GM23338 (cell line): Measurements from ENCODE around the gene SNX11.

Source experiments
- CREB1 ChIP-seq: fragments of 250-450 bp; sonication (Bioruptor Pico); IDR thresholded peaks from 2 replicates; pipeline ENCODE4 v1.5.0; 2020; ENCODE audit warnings: low read depth, mild to moderate bottlenecking, moderate library complexity
- ETS1 ChIP-seq: IDR thresholded peaks from 2 replicates; pipeline ENCODE4 v1.6.1; 2016; ENCODE audit warnings: antibody characterized with exemption
- EZH2 ChIP-seq: fragments of 200-600 bp; sonication (generic); IDR thresholded peaks from one replicate; pipeline ENCODE4 v1.8.0; 2017; ENCODE audit warnings: antibody characterized with exemption, mild to moderate bottlenecking, low read depth; ENCODE audit not compliant: unreplicated experiment
- EZH2phosphoT487 ChIP-seq: fragments of 200-600 bp; sonication (generic); IDR thresholded peaks from one replicate; pipeline ENCODE4 v1.8.1; 2018; ENCODE audit warnings: antibody characterized with exemption; ENCODE audit not compliant: unreplicated experiment
- JUNB ChIP-seq: IDR thresholded peaks from one replicate; pipeline ENCODE4 v1.6.1; 2016; ENCODE audit warnings: antibody characterized with exemption; ENCODE audit not compliant: unreplicated experiment
- POLR2AphosphoS5 ChIP-seq: IDR thresholded peaks from 2 replicates; pipeline ENCODE4 v1.6.1; 2016; ENCODE audit warnings: antibody characterized with exemption, low read depth
- STAT1 ChIP-seq: IDR thresholded peaks from one replicate; pipeline ENCODE4 v1.6.1; 2016; ENCODE audit warnings: antibody characterized with exemption; ENCODE audit not compliant: unreplicated experiment
- ZNF114 ChIP-seq: fragments of 250-450 bp; sonication (Bioruptor Pico); IDR thresholded peaks from 2 replicates; pipeline ENCODE4 v1.5.0; 2020; ENCODE audit warnings: mild to moderate bottlenecking, moderate library complexity
- ZNF462 ChIP-seq: fragments of 250-450 bp; sonication (Bioruptor Pico); IDR thresholded peaks from 2 replicates; pipeline ENCODE4 v1.5.0; 2020; ENCODE audit warnings: mild to moderate bottlenecking, moderate library complexity
- TF ChIP-seq, protein P1 (sequence below), 2 experiments: fragments of 200-600 bp in 1 of 2; sonication (generic) in 1 of 2; conservative IDR thresholded peaks; 2 replicates each; pipeline versions ENCODE4 v1.5.1 to v1.6.1; 2016 to 2017; ENCODE audit warnings: antibody characterized with exemption in 2 of 2, low read depth in 2 of 2, mild to moderate bottlenecking in 2 of 2, moderate library complexity in 1 of 2
- TF ChIP-seq, protein P2 (sequence below): IDR thresholded peaks from one replicate; pipeline ENCODE4 v1.6.1; 2018; ENCODE audit warnings: antibody characterized with exemption; ENCODE audit not compliant: unreplicated experiment

- TF ChIP-seq, protein P1, sequence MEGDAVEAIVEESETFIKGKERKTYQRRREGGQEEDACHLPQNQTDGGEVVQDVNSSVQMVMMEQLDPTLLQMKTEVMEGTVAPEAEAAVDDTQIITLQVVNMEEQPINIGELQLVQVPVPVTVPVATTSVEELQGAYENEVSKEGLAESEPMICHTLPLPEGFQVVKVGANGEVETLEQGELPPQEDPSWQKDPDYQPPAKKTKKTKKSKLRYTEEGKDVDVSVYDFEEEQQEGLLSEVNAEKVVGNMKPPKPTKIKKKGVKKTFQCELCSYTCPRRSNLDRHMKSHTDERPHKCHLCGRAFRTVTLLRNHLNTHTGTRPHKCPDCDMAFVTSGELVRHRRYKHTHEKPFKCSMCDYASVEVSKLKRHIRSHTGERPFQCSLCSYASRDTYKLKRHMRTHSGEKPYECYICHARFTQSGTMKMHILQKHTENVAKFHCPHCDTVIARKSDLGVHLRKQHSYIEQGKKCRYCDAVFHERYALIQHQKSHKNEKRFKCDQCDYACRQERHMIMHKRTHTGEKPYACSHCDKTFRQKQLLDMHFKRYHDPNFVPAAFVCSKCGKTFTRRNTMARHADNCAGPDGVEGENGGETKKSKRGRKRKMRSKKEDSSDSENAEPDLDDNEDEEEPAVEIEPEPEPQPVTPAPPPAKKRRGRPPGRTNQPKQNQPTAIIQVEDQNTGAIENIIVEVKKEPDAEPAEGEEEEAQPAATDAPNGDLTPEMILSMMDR (conservative IDR thresholded peaks at IDR 0.05; ENCODE audit: low read depth in 2 of 2) = peak; percentile 23 to 49; a peak in 3 of 4 replicates
- TF ChIP-seq, protein P2, sequence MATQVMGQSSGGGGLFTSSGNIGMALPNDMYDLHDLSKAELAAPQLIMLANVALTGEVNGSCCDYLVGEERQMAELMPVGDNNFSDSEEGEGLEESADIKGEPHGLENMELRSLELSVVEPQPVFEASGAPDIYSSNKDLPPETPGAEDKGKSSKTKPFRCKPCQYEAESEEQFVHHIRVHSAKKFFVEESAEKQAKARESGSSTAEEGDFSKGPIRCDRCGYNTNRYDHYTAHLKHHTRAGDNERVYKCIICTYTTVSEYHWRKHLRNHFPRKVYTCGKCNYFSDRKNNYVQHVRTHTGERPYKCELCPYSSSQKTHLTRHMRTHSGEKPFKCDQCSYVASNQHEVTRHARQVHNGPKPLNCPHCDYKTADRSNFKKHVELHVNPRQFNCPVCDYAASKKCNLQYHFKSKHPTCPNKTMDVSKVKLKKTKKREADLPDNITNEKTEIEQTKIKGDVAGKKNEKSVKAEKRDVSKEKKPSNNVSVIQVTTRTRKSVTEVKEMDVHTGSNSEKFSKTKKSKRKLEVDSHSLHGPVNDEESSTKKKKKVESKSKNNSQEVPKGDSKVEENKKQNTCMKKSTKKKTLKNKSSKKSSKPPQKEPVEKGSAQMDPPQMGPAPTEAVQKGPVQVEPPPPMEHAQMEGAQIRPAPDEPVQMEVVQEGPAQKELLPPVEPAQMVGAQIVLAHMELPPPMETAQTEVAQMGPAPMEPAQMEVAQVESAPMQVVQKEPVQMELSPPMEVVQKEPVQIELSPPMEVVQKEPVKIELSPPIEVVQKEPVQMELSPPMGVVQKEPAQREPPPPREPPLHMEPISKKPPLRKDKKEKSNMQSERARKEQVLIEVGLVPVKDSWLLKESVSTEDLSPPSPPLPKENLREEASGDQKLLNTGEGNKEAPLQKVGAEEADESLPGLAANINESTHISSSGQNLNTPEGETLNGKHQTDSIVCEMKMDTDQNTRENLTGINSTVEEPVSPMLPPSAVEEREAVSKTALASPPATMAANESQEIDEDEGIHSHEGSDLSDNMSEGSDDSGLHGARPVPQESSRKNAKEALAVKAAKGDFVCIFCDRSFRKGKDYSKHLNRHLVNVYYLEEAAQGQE = no peak
- TF ChIP-seq EZH2 (no peak), STAT1 (no peak), EZH2phosphoT487 (no peak), POLR2AphosphoS5 (peak; percentile 32), ZNF114 (CRISPR knock-in tag) (no peak), ETS1 (no peak), ZNF462 (CRISPR knock-in tag) (no peak), CREB1 (CRISPR knock-in tag) (no peak), JUNB (no peak)
Measured at GRCh38 chr17:48064638-48065037, 42.9 kb upstream of the SNX11 start.
